Measurements from ENCODE around the gene C10orf71.

Gene C10orf71

GRCh38 chr10:49295297-49295696 lies 3.7 kb upstream of the C10orf71 start:
- no peak for DNase-seq (ENCODE audit: low spot score)

DNA sequence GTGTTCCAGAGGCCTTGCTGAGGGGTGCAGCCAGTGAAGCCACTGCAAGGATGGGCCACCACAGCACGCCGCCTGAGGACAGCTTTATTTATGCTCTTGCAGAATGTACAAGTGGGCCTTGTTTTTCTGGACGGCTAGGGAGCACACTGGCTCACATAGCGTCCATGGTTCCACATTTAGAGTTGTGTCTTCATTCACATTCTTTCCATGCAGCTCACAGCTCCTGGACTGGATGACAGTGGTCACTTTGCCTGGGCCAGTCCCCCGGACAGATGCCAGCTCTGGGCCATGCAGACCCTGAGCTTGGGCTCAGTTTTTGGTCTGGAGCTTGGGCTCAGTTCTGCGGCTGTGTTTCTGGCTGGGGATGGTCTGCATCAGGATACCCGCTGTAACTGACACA lies 2.6 kb upstream of the C10orf71 start:
- no peak for DNase-seq (ENCODE audit: low spot score)

DNA sequence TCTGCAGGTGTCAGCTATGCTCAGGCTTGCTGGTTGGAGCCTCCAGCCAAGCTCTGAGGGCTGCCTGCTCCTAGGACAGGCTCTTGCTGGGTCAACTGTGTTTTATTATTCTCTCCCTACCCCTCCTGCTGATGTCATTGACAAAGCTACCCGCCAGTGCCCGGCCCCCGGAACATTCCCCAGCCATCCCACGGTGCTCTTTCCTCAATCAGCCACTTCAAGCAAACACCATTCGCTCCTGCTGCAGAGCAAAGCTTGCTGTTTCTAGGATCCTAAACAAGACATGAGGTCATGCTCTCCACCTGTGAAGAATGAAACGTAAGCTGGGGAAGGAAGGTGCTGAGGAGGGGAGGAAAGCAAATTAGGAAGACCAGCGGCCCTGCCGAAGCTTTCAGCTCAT lies 2.1 kb upstream of the C10orf71 start:
- DNase-seq (ENCODE audit: low spot score) = no peak

DNA sequence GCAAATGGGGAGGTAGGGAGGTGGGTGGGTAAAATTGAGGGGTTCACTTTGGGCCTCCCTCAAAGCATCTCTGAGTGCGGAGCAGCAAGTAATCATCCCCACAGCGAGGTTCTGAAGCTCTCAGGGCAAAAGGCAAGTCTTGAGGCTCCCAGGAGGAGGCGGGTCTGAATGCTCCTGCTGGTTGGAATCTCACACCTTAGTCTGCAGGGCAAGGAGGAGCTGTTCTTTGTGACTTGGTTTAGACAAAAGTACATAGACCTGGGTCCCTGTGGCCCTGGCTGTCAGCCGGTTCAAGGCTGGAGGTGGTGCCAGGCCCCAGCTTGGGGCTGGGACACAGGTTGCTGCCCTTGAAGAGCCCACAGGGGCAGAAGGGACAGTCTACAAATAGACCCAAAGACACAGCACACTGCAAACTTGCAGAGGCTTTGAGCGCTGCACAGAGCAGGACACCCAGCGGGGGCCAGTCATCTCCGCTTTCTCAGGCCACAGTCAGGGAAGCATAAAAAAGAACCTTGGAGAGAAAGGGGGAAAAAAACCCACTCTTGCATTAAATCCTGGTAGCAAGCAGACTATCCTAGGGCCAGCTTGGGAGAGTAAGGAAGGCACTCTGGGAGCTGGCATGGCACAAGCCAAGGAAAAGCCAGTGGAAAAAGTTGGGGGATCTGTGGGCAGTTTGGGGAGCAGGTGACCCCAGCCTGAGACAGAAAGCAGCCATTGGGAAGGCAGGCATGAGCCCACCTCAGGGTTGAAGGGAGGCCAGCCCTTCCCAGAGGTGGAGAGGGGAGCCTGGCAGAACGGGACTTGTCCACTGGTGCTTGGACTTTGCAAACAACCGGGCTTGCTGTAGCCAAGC lies 926 bp upstream of the C10orf71 start:
- no peak for DNase-seq (ENCODE audit: low spot score)

DNA sequence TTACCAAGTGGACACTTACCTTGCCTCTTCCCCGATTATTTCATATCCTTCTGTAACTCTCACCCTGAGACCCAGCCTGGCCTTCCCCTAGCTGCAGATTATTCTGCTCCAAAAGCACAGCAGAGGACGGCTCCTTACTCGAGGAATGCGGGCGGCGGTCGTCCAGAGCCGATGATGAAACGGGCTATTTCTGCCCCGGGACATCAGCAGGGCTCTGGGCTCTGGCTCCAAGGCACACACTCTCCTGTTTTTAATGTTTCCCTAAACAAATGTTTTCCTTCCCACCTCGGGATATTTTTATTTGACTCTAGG lies 343 bp upstream of the C10orf71 start:
- DNase-seq (ENCODE audit: low spot score) = no peak

GRCh38 chr10:49299816-49300139 lies 808 bp downstream of the C10orf71 start:
- DNase-seq (ENCODE audit: low spot score) = no peak

DNA sequence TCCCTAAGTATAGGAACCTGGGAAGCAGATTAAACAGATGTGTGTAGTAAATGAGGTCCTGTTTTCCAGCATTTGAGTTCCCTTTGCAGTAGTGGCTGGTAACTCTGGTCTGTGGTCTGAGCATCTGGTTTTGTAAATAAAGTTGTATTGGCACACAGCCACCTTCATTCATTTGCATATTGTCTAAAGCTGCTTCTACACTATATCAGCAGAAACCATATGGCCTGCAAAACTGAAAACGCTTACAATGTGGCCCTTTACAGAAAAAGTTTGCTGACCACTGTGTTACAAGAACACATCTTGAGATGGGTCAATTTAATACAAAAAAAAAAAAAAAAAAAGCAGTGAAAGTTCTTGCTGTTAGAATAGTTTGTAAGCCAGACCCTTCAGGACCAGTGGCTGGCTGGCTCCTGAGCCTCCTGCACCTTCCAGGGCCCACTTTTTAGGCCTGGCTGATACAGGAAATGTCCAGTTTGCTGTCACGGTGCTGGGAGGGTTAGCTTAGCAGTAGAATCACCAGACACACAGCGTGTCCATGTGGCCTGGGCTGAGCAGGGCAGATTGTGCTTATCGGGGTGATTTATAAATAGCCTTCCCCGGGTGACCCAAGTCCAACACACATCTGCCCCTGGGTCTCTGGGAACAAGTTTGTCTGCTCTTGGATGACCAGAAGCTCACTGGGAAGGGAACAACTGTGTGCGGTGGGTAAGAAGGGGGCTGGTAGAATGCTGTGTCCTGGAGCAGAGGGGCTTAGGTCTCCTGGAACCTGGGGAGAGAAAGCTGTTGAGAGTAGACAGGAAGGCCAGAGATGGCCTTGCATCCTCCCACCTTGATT lies 1.4 kb downstream of the C10orf71 start:
- no peak for DNase-seq (ENCODE audit: low spot score)

GRCh38 chr10:49301302-49301701 lies 2.3 kb downstream of the C10orf71 start:
- DNase-seq (ENCODE audit: low spot score) = no peak

- no peak for DNase-seq (ENCODE audit: low spot score)
Measured at GRCh38 chr10:49302088-49302487, 3.1 kb downstream of the C10orf71 start.

GRCh38 chr10:49303711-49304110 lies 4.7 kb downstream of the C10orf71 start:
- no peak for DNase-seq (ENCODE audit: low spot score)

DNA sequence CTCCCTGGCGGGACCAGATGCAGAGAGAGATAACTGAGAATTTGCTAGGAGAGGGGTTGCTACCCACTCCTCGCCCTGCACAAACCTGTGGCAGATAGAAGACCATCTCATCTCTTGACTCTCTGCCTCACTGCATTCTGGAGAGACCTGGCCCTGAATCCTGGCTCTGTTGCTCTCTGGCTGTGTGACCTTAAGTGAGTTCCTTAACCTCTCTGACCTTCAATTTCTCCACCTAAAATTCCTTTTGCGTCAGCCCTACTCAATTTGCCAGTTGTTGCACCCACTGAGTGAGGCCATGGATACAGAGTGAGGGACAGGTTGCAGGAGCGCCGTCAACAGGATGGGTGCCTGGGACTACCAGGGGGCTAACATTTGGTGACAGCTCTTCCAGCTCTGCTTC lies 5.2 kb downstream of the C10orf71 start:
- DNase-seq (ENCODE audit: low spot score) = no peak

GRCh38 chr10:49307921-49308320 lies 9.0 kb downstream of the C10orf71 start:
- DNase-seq (ENCODE audit: low spot score) = no peak

DNA sequence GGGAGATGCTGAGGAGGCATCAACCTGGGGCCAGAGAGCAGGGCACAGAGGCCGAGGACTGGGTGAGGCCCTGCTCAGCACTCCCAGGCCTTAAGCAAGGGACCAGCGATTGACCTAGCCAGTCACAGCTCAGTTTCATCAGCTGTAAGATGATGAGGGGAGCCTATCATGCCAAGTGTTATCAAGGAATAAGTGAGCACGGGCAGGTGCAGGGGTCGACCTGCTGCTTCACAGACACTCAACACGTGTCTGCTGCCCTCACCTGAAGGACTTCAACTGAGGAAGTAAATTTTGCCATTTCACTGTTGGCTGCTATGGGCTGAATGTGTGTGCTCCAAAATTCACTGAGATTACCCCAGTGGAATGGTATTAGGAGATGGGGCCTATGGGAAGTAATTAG lies 9.9 kb downstream of the C10orf71 start:
- DNase-seq (ENCODE audit: low spot score) = no peak

DNA sequence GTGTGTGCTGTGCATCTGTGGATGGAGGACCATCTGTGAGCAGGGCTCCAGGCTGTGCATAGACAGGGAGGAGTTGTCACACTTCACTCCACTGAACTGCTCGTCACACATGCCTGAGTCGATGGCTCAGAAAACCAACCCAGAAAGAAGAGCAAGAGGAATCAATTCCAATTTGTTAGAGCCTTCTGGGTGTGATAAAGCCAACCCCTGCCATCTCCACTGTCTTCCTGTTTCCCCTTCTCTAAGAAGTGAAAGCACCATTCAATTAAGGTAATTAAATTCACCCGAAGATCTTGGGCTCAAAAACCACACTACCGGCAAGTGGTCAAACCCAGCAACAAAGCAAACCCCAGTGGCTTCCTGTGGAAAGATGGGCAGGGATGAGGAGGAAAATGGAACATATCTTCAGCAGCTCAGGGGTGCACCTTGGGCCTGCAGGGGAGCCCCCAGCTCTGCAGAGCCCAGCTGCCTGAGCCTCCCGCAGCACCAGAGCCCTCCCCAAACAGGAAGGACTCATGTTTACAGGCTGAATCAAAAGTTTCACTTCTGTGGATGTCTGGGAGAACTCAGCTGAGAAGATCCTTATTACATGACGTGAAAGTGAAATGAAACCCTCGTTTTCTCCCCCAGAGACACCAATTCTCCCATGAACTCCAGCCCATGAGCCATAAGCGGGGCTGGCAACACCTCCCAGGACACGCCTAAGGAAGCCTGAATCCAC lies 10.9 kb downstream of the C10orf71 start:
- DNase-seq (ENCODE audit: low spot score) = no peak

- no peak for DNase-seq (ENCODE audit: low spot score)
Measured at GRCh38 chr10:49310460-49310859, 11.5 kb downstream of the C10orf71 start.

DNA sequence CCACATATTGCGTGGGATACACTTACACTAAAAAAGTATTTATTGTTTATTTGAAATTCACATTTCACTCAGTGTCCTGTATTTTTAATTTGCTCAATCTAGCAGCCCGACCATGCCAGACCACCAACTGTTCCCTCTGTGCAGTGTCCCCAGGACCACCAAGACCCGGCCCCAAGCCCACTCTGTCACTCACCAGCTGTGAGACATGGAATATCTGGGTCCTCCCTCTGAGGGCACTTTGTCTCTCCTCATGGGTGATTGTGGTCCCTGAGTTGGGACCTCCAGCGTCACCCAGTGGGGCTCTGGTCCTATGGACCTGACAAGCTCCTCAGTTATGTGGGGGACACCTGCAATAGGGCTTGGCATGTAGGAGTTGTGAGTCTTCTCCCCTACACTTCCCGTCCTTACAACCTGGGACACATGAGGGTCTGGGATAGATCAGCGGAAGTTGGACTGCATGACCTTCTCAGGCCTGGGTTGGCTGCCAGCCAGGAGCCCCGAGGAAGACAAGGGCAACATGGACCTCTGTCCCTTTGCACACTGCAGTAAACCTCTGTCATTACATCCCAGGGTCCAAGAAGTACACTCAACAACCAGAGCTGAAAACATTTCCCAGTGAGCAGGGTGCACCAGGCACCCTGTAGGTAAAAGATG lies 12.1 kb downstream of the C10orf71 start:
- no peak for DNase-seq (ENCODE audit: low spot score)

- no peak for DNase-seq (ENCODE audit: low spot score)
Measured at GRCh38 chr10:49311555-49312236, 12.7 kb downstream of the C10orf71 start.

DNA sequence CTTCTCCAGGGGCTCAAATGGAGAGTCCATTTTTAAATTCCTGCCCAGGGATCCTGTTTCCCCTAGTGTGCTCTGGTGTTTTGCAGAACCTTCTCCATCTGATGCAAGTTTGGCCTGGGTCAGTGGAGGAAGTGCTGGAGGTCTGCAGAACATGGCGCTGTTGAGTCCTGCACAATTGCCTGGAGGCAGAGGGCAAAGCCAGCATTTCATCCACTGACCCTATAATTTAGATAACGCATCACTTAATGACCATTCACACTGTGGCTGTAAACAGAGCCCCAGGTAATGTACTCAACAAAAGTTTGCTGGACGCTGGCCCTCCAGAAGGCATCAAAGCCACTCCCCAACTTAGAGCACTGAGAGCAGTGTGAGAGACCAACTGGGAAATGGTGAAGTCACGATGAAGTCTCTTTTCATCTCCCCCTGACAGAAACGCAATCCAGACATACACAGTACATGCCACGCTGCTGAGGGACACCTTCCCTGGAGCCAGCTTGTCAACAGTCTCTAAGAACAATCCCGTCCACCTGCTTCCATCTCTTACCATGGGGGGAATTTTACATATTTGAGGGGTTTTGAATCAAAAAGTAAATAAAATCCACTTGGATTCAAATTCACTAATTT lies 13.4 kb downstream of the C10orf71 start:
- no peak for DNase-seq (ENCODE audit: low spot score)

DNA sequence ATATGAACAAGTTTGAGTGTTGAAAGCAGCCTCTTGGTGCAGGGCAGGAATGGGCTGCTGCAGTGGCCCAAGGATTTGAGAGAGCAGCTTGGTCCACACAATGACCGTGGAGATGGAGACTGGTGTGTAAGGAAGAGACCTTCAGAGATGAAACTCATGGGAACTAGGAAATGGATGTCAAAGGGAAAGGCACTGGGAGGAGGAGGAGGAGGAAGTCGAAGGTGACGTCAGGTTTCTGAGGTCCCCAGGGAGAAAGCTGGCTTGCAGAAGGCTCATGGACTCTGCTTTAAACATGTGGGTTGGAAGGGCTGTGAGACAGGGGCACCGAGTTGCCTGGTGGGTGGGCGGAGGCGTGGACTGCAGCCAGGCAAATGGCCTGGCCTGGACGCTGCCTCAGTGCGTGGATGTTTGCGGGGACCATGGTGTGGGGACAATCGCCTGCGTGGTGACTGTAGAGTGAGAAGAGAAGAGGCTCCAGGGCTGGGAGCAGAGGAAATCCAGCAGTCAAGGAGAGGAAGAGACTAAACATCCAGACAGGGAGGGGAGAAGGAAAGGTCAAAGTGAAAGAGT lies 14.6 kb downstream of the C10orf71 start:
- no peak for DNase-seq (ENCODE audit: low spot score)

DNA sequence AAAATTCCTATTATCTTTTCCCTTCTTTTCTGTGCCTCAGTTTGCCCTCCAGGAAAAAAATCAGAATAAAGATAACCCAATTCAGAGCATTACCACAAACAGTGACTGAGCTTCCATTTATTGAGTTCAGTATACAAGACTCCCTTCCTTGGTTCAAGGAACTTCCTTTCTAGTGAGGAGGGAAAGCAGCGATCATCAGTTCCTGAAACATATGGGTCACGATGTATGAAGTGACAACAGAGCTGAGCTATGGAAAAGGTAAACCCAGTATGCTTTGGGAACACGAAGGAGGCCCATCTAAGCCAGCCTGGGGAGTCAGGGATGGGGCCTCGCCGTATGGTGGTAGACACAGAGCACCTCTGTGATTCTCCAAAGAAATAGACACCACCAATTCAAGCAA lies 15.8 kb downstream of the C10orf71 start:
- DNase-seq (ENCODE audit: low spot score) = no peak

DNA sequence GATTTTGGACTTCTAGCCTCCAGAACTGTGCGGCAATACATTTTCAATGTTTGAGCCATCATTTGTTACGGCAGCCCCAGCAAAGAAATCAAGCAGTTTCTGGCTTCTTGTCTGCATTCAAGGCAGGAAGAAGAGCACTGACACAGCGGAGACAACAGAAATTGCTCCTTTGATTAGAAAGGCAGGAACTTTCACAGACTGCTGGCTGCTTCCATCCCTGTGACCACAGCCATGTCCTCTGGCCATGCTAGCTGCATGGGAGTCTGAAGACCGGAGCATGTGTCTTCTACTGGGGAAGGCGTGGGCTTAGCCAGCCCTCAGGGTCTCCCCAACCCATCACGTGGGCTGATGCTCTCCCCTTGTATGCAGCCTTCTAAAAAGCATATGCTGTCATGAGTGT lies 19.1 kb downstream of the C10orf71 start:
- peak; percentile 3 for DNase-seq (ENCODE audit: low spot score)

Measured in left forelimb (tissue), 1 donor.